ENCODE results near the gene TPRG1.

GRCh38 chr3:189342811-189343210 lies 171.0 kb downstream of the TPRG1 start:
- TF ChIP-seq, protein P1, sequence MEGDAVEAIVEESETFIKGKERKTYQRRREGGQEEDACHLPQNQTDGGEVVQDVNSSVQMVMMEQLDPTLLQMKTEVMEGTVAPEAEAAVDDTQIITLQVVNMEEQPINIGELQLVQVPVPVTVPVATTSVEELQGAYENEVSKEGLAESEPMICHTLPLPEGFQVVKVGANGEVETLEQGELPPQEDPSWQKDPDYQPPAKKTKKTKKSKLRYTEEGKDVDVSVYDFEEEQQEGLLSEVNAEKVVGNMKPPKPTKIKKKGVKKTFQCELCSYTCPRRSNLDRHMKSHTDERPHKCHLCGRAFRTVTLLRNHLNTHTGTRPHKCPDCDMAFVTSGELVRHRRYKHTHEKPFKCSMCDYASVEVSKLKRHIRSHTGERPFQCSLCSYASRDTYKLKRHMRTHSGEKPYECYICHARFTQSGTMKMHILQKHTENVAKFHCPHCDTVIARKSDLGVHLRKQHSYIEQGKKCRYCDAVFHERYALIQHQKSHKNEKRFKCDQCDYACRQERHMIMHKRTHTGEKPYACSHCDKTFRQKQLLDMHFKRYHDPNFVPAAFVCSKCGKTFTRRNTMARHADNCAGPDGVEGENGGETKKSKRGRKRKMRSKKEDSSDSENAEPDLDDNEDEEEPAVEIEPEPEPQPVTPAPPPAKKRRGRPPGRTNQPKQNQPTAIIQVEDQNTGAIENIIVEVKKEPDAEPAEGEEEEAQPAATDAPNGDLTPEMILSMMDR (IDR thresholded peaks at IDR 0.05): no peak
- TF ChIP-seq POLR2A (IDR thresholded peaks at IDR 0.05) (no peak), POLR2AphosphoS5 (IDR thresholded peaks at IDR 0.05) (no peak), EP300 (IDR thresholded peaks at IDR 0.05; ENCODE audit: low read depth) (no peak)
